HepG2 (cell line): ENCODE data around the gene SLCO4A1. TPM values are rescaled to one million over a fixed set of nuclear protein-coding genes. Genes with fewer than 3 reads are reported as not detected.

Experiments
- ATAC-seq: fragments of 200-7000 bp; cut with Tn5 transposase; 3 replicates; pipeline ENCODE4 v1.9.1; 2020; ENCODE audit warnings: mild to moderate bottlenecking, moderate library complexity
- BruUV-seq: library from RNA; stranded (reverse); fragments of 400-500 nt; replicated peaks from 2 replicates; lab custom pipeline; 2021; lab: Mats Ljungman, UMichigan
- CTCF ChIA-PET: fragments of 300-600 bp; formaldehyde crosslinking; extraction: SDS; loops from one replicate; lab custom pipeline; 2021; ENCODE audit warnings: low total read pairs, inconsistent platforms, low intra/inter-chr PET ratio; lab: Yijun Ruan, JAX
- POLR2A ChIA-PET: fragments of 350-600 bp; sonication (Branson Sonifier 250); formaldehyde crosslinking; loops from one replicate; lab custom pipeline; 2020; ENCODE audit warnings: antibody characterized with exemption, inconsistent platforms; lab: Yijun Ruan, JAX
- DNase-seq: peaks from one replicate; pipeline ENCODE4 v3.0.0-alpha.2; 2015; ENCODE audit warnings: low spot score
- FAIRE-seq: peaks from 3 replicates; lab custom pipeline; 2011; peaks lifted over from hg19 to GRCh38; lab: Jason Lieb, UNC
- H2AFZ ChIP-seq: one replicate; pipeline ENCODE4 v1.6.1; 2011; ENCODE audit warnings: low read length, inconsistent platforms
- H3K27ac ChIP-seq: fragments of 300-600 bp; 3 replicates; pipeline ENCODE4 v1.8.0; 2011; ENCODE audit warnings: mixed run types, mild to moderate bottlenecking, mixed read lengths, low read length, inconsistent platforms; ENCODE audit not compliant: insufficient read depth; ENCODE audit errors: extremely low read length
- H3K27me3 ChIP-seq, 2 experiments: fragments of 200-600 bp in 1 of 2; 2 replicates in 1 of 2; 3 replicates in 1 of 2; pipeline versions ENCODE4 v1.6.0 to v1.8.0; 2011; ENCODE audit warnings: low read length in 2 of 2, mild to moderate bottlenecking in 2 of 2, moderate library complexity in 2 of 2, inconsistent platforms in 1 of 2; ENCODE audit not compliant: insufficient read depth in 2 of 2, control insufficient read depth in 1 of 2
- H3K36me3 ChIP-seq, 2 experiments: fragments of 200-600 bp in 1 of 2; replicated peaks in 1 of 2; 2 replicates in 1 of 2; 3 replicates in 1 of 2; pipeline versions ENCODE4 v1.5.1 to v1.8.0; 2011; ENCODE audit warnings: low read length in 2 of 2, inconsistent platforms in 1 of 2; ENCODE audit not compliant: insufficient read depth in 2 of 2, control insufficient read depth in 1 of 2
- H3K4me1 ChIP-seq: 2 replicates; pipeline ENCODE4 v1.5.1; 2012; ENCODE audit warnings: low read length, inconsistent platforms; ENCODE audit not compliant: insufficient read depth
- H3K4me2 ChIP-seq: 2 replicates; pipeline ENCODE4 v1.6.0; 2011; ENCODE audit warnings: low read depth, low read length, inconsistent platforms
- H3K4me3 ChIP-seq, 3 experiments: fragments of 200-600 bp in 1 of 3; sonication (generic), shearing (Covaris generic) in 1 of 3; replicated peaks in 1 of 3; 2 replicates each; pipeline ENCODE4 v1.5.1; 2011 to 2016; ENCODE audit warnings: low read length in 3 of 3, inconsistent platforms in 2 of 3, low read depth in 2 of 3, mild to moderate bottlenecking in 2 of 3, control low read depth in 1 of 3, mixed read lengths in 1 of 3; ENCODE audit not compliant: insufficient read depth in 1 of 3
- H3K79me2 ChIP-seq: one replicate; pipeline ENCODE4 v1.6.1; 2011; ENCODE audit warnings: low read length, inconsistent platforms; ENCODE audit not compliant: insufficient read depth
- H3K9ac ChIP-seq: 2 replicates; pipeline ENCODE4 v1.6.0; 2011; ENCODE audit warnings: mild to moderate bottlenecking, low read depth, low read length, inconsistent platforms; ENCODE audit not compliant: insufficient read depth
- H3K9me3 ChIP-seq: 2 replicates; pipeline ENCODE4 v1.5.1; 2012; ENCODE audit warnings: mild to moderate bottlenecking, low read length
- H4K20me1 ChIP-seq: 2 replicates; pipeline ENCODE4 v1.6.0; 2011; ENCODE audit warnings: inconsistent platforms, mild to moderate bottlenecking, low read length, moderate library complexity; ENCODE audit not compliant: insufficient read depth
- IKZF5 ChIP-seq: IDR thresholded peaks from 2 replicates; pipeline ENCODE4 v1.6.1; 2018; ENCODE audit warnings: missing genetic modification reagents, mild to moderate bottlenecking, missing compliant biosample characterization
- KDM2A ChIP-seq: sonication (generic); formaldehyde crosslinking; IDR thresholded peaks from 2 replicates; pipeline ENCODE4 v1.4.0; 2020; ENCODE audit warnings: low read depth, missing genetic modification reagents, borderline replicate concordance
- NFKB2 ChIP-seq: sonication (generic); formaldehyde crosslinking; IDR thresholded peaks from 2 replicates; pipeline ENCODE4 v1.4.0; 2020; ENCODE audit warnings: missing genetic modification reagents, borderline replicate concordance
- RNF2 ChIP-seq: fragments of 450-650 bp; conservative IDR thresholded peaks from 2 replicates; pipeline ENCODE4 v1.6.1; 2016; ENCODE audit warnings: low read depth
- SMC3 ChIP-seq: IDR thresholded peaks from 2 replicates; pipeline ENCODE4 v1.6.1; 2011; ENCODE audit warnings: low read length, improper control_type of control experiment
- STAG1 ChIP-seq: sonication (generic); formaldehyde crosslinking; IDR thresholded peaks from 2 replicates; pipeline ENCODE4 v1.4.0; 2020; ENCODE audit warnings: missing genetic modification reagents
- ZNF776 ChIP-seq: sonication (generic); formaldehyde crosslinking; IDR thresholded peaks from 2 replicates; pipeline ENCODE4 v1.4.0; 2020; ENCODE audit warnings: mild to moderate bottlenecking, missing genetic modification reagents
- WGBS: methylation state at CpG from one replicate; pipeline ENCODE4 v1.1.6; 2017; ENCODE audit warnings: low lambda C conversion rate; 5-methylcytosine and 5-hydroxymethylcytosine counted together
- in situ Hi-C: cut with HindIII; loops from 2 replicates; pipeline ENCODE4 v1.10.0; 2017; ENCODE audit warnings: low pct_unique_long_range_greater_than_20kb; ENCODE audit not compliant: extremely low pct_ligation_motif_present
- intact Hi-C: fragments of 100-400 bp; cut with micrococcal nuclease; formaldehyde crosslinking; loops from one replicate; pipeline ENCODE4 v1.10.0; 2022; ENCODE audit not compliant: unreplicated experiment
- polyA plus RNA-seq, 8 experiments: library from polyadenylated mRNA; depleted of rRNA in 3 of 8; stranded (reverse) in 7 of 8; unstranded in 1 of 8; fragments of >200 nt; fragmentation: Illumina TruSeq in 4 of 8; extraction: Trizol in 4 of 8; gene quantifications; 2 replicates each; pipeline versions ENCODE4 v1.2.1 to v1.2.3, GENCODE V29; 2011 to 2016; ENCODE audit warnings: low read depth in 4 of 8, missing spikeins in 1 of 8, mixed read lengths in 1 of 8; ENCODE audit not compliant: insufficient read depth in 1 of 8
- total RNA-seq, 5 experiments: library from RNA; depleted of rRNA; stranded (reverse); fragments of >200 nt; fragmentation: Illumina TruSeq; extraction: Trizol; gene quantifications; 2 replicates each; pipeline ENCODE4 v1.2.3, GENCODE V29; 2016; ENCODE audit warnings: low read depth in 1 of 5

The SLCO4A1 gene
- total and polyA plus RNA-seq, 2 of the 13 experiments (the other 11 are each of a cell fraction or from before 2014, with no cell fraction given) = 55.5 to 112 TPM

GRCh38 chr20:62688855-62689460 lies 46.7 kb downstream of the SLCO4A1 start (continued):
- TF ChIP-seq IKZF5 (CRISPR knock-in tag) (no peak), SMC3 (peak; percentile 41; the same call in 1 of the 2 replicates), ZNF776 (CRISPR knock-in tag) (0 out of 2 replicates have a peak, but pooled peaks have one; percentile 45), STAG1 (CRISPR knock-in tag) (peak; percentile 19; the same call in 1 of the 2 replicates)

- no peak overlapping the region for H3K4me2 ChIP-seq
- CTCF ChIA-PET = interaction anchor here (1.5 kb wide), 1 partner anchor 102 kb away, joined by 6 read pairs; no protein-coding TSS in a partner anchor
- H3K79me2 ChIP-seq = no peaks in the 10 kb centered on the region
- H3K9me3 ChIP-seq = no peaks in the 10 kb centered on the region
- intact Hi-C loops (loop anchor here (5.0 kb wide), 1 partner anchor 102 kb away; no protein-coding TSS in a partner anchor), in situ Hi-C loops (loop anchor here (10.0 kb wide), 1 partner anchor 85 kb away; no protein-coding TSS in a partner anchor)
- no peak overlapping the region for H2AFZ ChIP-seq
- no peak overlapping the region for H3K4me3 ChIP-seq
- H3K27me3 ChIP-seq = peaks cover 45 to 96% of the 10 kb centered on the region in 2 experiments
- H3K9ac ChIP-seq = no peak overlapping the region
- peaks cover 7% of the 10 kb centered on the region; the same call in 1 of the 2 replicates for H4K20me1 ChIP-seq
- DNase-seq = no peak
- no peak for FAIRE-seq
- no peak for ATAC-seq
- 72% methylated on average over 10 of the region's 17 CpGs for WGBS
- H3K27ac ChIP-seq = no peak overlapping the region
- TF ChIP-seq KDM2A (0 out of 2 replicates have a peak, but pooled peaks have one; percentile 26), NFKB2 (CRISPR knock-in tag) (0 out of 2 replicates have a peak, but pooled peaks have one; percentile 1), RNF2 (no peak)
- H3K4me1 ChIP-seq = peaks cover 8% of the 10 kb centered on the region; the same call in 1 of the 2 replicates
- POLR2A ChIA-PET = no interaction called here
- BruUV-seq = no TSS peak
- H3K36me3 ChIP-seq = no peaks in the 10 kb centered on the region
Observed at GRCh38 chr20:62689861-62690260, 47.6 kb downstream of the SLCO4A1 start.
